ENCODE measurements around the gene GRM4. TPM values are rescaled to one million over a fixed set of nuclear protein-coding genes. Genes with fewer than 3 reads are reported as not detected.

The GRM4 gene
- total and polyA plus RNA-seq, 9 of the 15 experiments (the other 6 are each of a cell fraction or from before 2014, with no cell fraction given): 0.18 TPM; not detected in 8

DNA sequence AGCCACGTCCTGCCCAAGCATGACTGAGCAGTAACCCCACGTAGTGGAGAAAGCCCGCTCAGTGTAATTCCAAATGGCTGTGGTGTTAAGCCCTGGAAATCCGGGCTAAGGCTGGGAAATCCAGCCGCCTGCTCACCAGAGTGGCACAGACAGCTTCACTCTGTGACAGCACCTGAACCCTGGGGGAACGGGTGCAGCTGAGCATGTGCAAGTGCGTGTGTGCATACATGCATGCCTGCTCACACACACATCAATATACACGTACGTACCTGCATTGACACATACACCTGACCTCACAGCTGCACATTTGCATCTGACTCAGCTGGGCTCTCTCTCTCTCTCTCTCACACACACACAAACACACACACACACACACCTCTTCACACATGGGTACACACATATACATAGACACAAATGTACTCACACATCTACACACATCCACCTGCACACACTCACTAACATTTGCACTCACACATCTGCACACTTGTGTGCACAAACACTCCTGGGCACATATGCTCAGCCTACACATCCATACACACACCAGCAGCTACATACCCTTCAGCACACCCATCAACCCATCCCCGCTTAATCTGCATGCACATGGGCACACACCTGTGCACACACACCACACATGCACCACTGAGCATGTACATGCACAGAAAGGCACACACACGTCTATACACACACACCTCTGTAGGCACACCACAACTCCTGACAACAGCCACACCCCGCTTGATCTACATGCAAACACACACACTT, 114.1 kb downstream of the GRM4 start:
- Histone ChIP-seq H3K27me3 (ENCODE audit: control insufficient read depth in 2 of 2, insufficient read depth in 2 of 2, low read length in 2 of 2) (peaks cover 28 to 80% of the 10 kb centered on the region in 2 experiments), H3K9me3 (replicated peaks; ENCODE audit: control insufficient read depth, insufficient read depth, low read depth, low read length) (no peaks in the 10 kb centered on the region), H3K4me2 (ENCODE audit: insufficient read depth, low read length) (no peak overlapping the region), H3K4me1 (replicated peaks in 1 of 2; ENCODE audit: control insufficient read depth in 2 of 2, insufficient read depth in 2 of 2, low read length in 2 of 2) (peaks cover 0 to 20% of the 10 kb centered on the region in 2 experiments; a peak in 1 of 5 replicates), H3K36me3 (ENCODE audit: control insufficient read depth, insufficient read depth, low read length) (no peaks in the 10 kb centered on the region), H3K4me3 (no peak overlapping the region), H3K9ac (ENCODE audit: insufficient read depth in 1 of 2, low read depth in 2 of 2, low read length in 2 of 2) (0 out of 4 replicates have a peak overlapping the region, but pooled peaks of 1 of the 2 experiments have one; percentile 54), H3K27ac (ENCODE audit: extremely low read depth, low read depth, low read length) (no peak overlapping the region), H4K20me1 (replicated peaks; ENCODE audit: control insufficient read depth, insufficient read depth, low read length) (peaks cover 23% of the 10 kb centered on the region), H2AFZ (ENCODE audit: low read depth, low read length) (no peak overlapping the region), H3K79me2 (ENCODE audit: control insufficient read depth, insufficient read depth, low read length) (no peaks in the 10 kb centered on the region), H3K9me1 (ENCODE audit: control insufficient read depth, insufficient read depth, low read length) (no peaks in the 10 kb centered on the region)
- in situ Hi-C loops (cut with MboI) (loop anchor here (5.0 kb wide), 1 partner anchor 260 kb away; no protein-coding TSS in a partner anchor), intact Hi-C loops (cut with micrococcal nuclease) (no loop called here)
- no peak for ATAC-seq
- FAIRE-seq: no peak
- BruUV-seq (replicated peaks): no TSS peak
- CTCF ChIA-PET (ENCODE audit: low intra/inter-chr PET ratio): no interaction called here
- WGBS (ENCODE audit: insufficient coverage, low coverage, missing lambda C conversion rate): 4% methylated on average over 12 of the region's 12 CpGs
- TF ChIP-seq TAL1 (IDR thresholded peaks at IDR 0.05) (no peak), ZNF184 (CRISPR knock-in tag; IDR thresholded peaks at IDR 0.05) (no peak), KDM1A (IDR thresholded peaks at IDR 0.05) (peak in 1 of 2 experiments; percentile 36; a peak in 1 of 4 replicates)
- POLR2A ChIA-PET: interaction anchor here (0.8 to 1.3 kb wide), 2 partner anchors 15 to 251 kb away, joined by 3 read pairs; no protein-coding TSS in a partner anchor
- no peak for DNase-seq (ENCODE audit: extremely low read depth in 1 of 4, low spot score in 3 of 4)
